K562 (cell line): ENCODE measurements around the gene HDAC5. TPM values are rescaled to one million over a fixed set of nuclear protein-coding genes. Genes with fewer than 3 reads are reported as not detected.

Experiments
- ATAC-seq: fragments of 200-7000 bp; cut with Tn5 transposase; 3 replicates; pipeline ENCODE4 v1.9.1; 2020; ENCODE audit warnings: moderate library complexity
- BruUV-seq: library from RNA; stranded (reverse); fragments of 400-500 nt; replicated peaks from 2 replicates; lab custom pipeline; 2021; lab: Mats Ljungman, UMichigan
- CTCF ChIA-PET: fragments of 300-600 bp; formaldehyde crosslinking; extraction: SDS; loops from one replicate; lab custom pipeline; 2021; ENCODE audit warnings: low intra/inter-chr PET ratio; lab: Yijun Ruan, JAX
- POLR2A ChIA-PET: fragments of 300-600, 350-650 bp; sonication (Branson Sonifier 250); formaldehyde crosslinking; extraction: SDS; loops from one replicate; lab custom pipeline; 2021; ENCODE audit warnings: antibody characterized with exemption, inconsistent platforms; lab: Yijun Ruan, JAX
- DNase-seq, 4 experiments: peaks; one replicate each; pipeline versions ENCODE4 v3.0.0 to v3.0.0-alpha.2; 2011 to 2018; ENCODE audit warnings: low spot score in 3 of 4, mixed read lengths in 3 of 4; ENCODE audit errors: extremely low read depth in 1 of 4
- FAIRE-seq: peaks from 2 replicates; lab custom pipeline; 2011; peaks lifted over from hg19 to GRCh38; lab: Jason Lieb, UNC
- H2AFZ ChIP-seq: 2 replicates; pipeline ENCODE4 v1.6.0; 2011; ENCODE audit warnings: low read depth, low read length, control low read depth, inconsistent platforms
- H3K27ac ChIP-seq: fragments of 200-600 bp; 3 replicates; pipeline ENCODE4 v1.8.0; 2011; ENCODE audit warnings: low read depth, mild to moderate bottlenecking, control low read depth, inconsistent platforms, low read length, moderate library complexity, mixed read lengths; ENCODE audit errors: extremely low read depth
- H3K27me3 ChIP-seq, 2 experiments: fragments of 300-600 bp in 1 of 2; 2 replicates in 1 of 2; 3 replicates in 1 of 2; pipeline versions ENCODE4 v1.6.0 to v1.8.0; 2011; ENCODE audit warnings: inconsistent platforms in 2 of 2, low read length in 2 of 2, mild to moderate bottlenecking in 1 of 2, mixed read lengths in 1 of 2, moderate library complexity in 1 of 2; ENCODE audit not compliant: control insufficient read depth in 2 of 2, insufficient read depth in 2 of 2
- H3K36me3 ChIP-seq: fragments of 300-600 bp; 3 replicates; pipeline ENCODE4 v1.8.0; 2011; ENCODE audit warnings: mild to moderate bottlenecking, low read length, inconsistent platforms; ENCODE audit not compliant: control insufficient read depth, insufficient read depth
- H3K4me1 ChIP-seq, 2 experiments: fragments of 200-600 bp in 1 of 2; replicated peaks in 1 of 2; 2 replicates in 1 of 2; 3 replicates in 1 of 2; pipeline versions ENCODE4 v1.5.1 to v1.8.0; 2011; ENCODE audit warnings: inconsistent platforms in 2 of 2, low read length in 2 of 2, mild to moderate bottlenecking in 1 of 2, mixed read lengths in 1 of 2, moderate library complexity in 1 of 2; ENCODE audit not compliant: control insufficient read depth in 2 of 2, insufficient read depth in 2 of 2
- H3K4me2 ChIP-seq: 2 replicates; pipeline ENCODE4 v1.6.1; 2011; ENCODE audit warnings: low read length, control low read depth, inconsistent platforms, mixed read lengths; ENCODE audit not compliant: insufficient read depth
- H3K4me3 ChIP-seq: fragments of 200-600 bp; sonication (generic), shearing (Covaris generic); 2 replicates; pipeline ENCODE4 v1.5.1; 2016; ENCODE audit warnings: control low read depth, inconsistent platforms
- H3K79me2 ChIP-seq: fragments of 200-600 bp; 3 replicates; pipeline ENCODE4 v1.8.0; 2011; ENCODE audit warnings: low read length, inconsistent platforms; ENCODE audit not compliant: control insufficient read depth, insufficient read depth
- H3K9ac ChIP-seq, 2 experiments: 2 replicates each; pipeline versions ENCODE4 v1.6.0 to v1.6.1; 2011; ENCODE audit warnings: low read depth in 2 of 2, low read length in 2 of 2, control low read depth in 1 of 2, inconsistent platforms in 1 of 2, mild to moderate bottlenecking in 1 of 2, mixed read lengths in 1 of 2; ENCODE audit not compliant: insufficient read depth in 1 of 2
- H3K9me1 ChIP-seq: one replicate; pipeline ENCODE4 v1.6.0; 2011; ENCODE audit warnings: inconsistent platforms, mild to moderate bottlenecking, low read length, moderate library complexity; ENCODE audit not compliant: control insufficient read depth, insufficient read depth
- H3K9me3 ChIP-seq: replicated peaks from 2 replicates; pipeline ENCODE4 v1.5.1; 2011; ENCODE audit warnings: low read depth, low read length, inconsistent platforms; ENCODE audit not compliant: control insufficient read depth, insufficient read depth
- H4K20me1 ChIP-seq: replicated peaks from 2 replicates; pipeline ENCODE4 v1.6.1; 2011; ENCODE audit warnings: low read length, inconsistent platforms, mixed read lengths; ENCODE audit not compliant: control insufficient read depth, insufficient read depth
- CXXC5 ChIP-seq: fragments of 250-450 bp; sonication (Bioruptor Pico); IDR thresholded peaks from 2 replicates; pipeline ENCODE4 v1.8.0; 2022; ENCODE audit warnings: inconsistent platforms, mild to moderate bottlenecking, moderate library complexity
- EGR1 ChIP-seq: fragments of 450-650 bp; conservative IDR thresholded peaks from 2 replicates; pipeline ENCODE4 v1.6.1; 2017; ENCODE audit warnings: mild to moderate bottlenecking
- HSF4 ChIP-seq: fragments of 250-450 bp; sonication (Bioruptor Pico); IDR thresholded peaks from 2 replicates; pipeline ENCODE4 v2.1.2; 2022; ENCODE audit warnings: mild to moderate bottlenecking, moderate library complexity, borderline replicate concordance
- KDM2B ChIP-seq: fragments of 250-450 bp; sonication (Bioruptor Pico); IDR thresholded peaks from 2 replicates; pipeline ENCODE4 v1.8.0; 2021; ENCODE audit warnings: mild to moderate bottlenecking, moderate library complexity
- KLF6 ChIP-seq: fragments of 250-450 bp; sonication (Bioruptor Pico); IDR thresholded peaks from 2 replicates; pipeline ENCODE4 v1.4.0; 2020; ENCODE audit warnings: mild to moderate bottlenecking, moderate library complexity, borderline replicate concordance
- RBFOX2 ChIP-seq: fragments of 200-400 bp; formaldehyde crosslinking; IDR thresholded peaks from 2 replicates; pipeline ENCODE4 v1.6.1; 2017; ENCODE audit warnings: low read depth, mild to moderate bottlenecking, low read length, moderate library complexity
- SIX5 ChIP-seq, 2 experiments: IDR thresholded peaks; 2 replicates each; pipeline ENCODE4 v1.6.1; 2011; ENCODE audit warnings: low read length in 2 of 2, borderline replicate concordance in 1 of 2, low read depth in 1 of 2, mild to moderate bottlenecking in 1 of 2, moderate library complexity in 1 of 2; ENCODE audit not compliant: insufficient read depth in 1 of 2
- SNIP1 ChIP-seq: fragments of 450-650 bp; IDR thresholded peaks from 2 replicates; pipeline ENCODE4 v1.7.1; 2017; ENCODE audit warnings: low read depth, mild to moderate bottlenecking
- TEAD2 ChIP-seq: fragments of 450-650 bp; IDR thresholded peaks from 2 replicates; pipeline ENCODE4 v1.6.1; 2016; ENCODE audit warnings: missing genetic modification characterization, control low read depth, missing compliant biosample characterization
- TRIM28 ChIP-seq: fragments of 450-650 bp; IDR thresholded peaks from 2 replicates; pipeline ENCODE4 v1.6.1; 2017
- ZBTB12 ChIP-seq: fragments of 250-450 bp; sonication (Bioruptor Pico); IDR thresholded peaks from 2 replicates; pipeline ENCODE4 v1.4.0; 2020
- ZZZ3 ChIP-seq: fragments of 450-650 bp; IDR thresholded peaks from 2 replicates; pipeline ENCODE4 v1.6.1; 2016; ENCODE audit warnings: antibody characterized with exemption, mild to moderate bottlenecking, moderate library complexity
- WGBS: fragments of 100-300 bp; shearing (Covaris generic); methylation state at CpG from one replicate; pipeline ENCODE4 v1.1.6; 2016; ENCODE audit warnings: low coverage, mixed read lengths; ENCODE audit not compliant: insufficient coverage; ENCODE audit errors: missing lambda C conversion rate; 5-methylcytosine and 5-hydroxymethylcytosine counted together
- in situ Hi-C: fragments of 300-500 bp; cut with MboI; formaldehyde crosslinking; loops from 4 replicates; pipeline ENCODE4 v1.15.0; 2018; ENCODE audit warnings: inconsistent platforms, mixed read lengths
- intact Hi-C: fragments of 100-400 bp; cut with micrococcal nuclease; formaldehyde crosslinking; loops from 2 replicates; pipeline ENCODE4 v1.14.2; 2022
- polyA plus RNA-seq, 8 experiments: library from polyadenylated mRNA; depleted of rRNA in 4 of 8; stranded (reverse) in 5 of 8; unstranded in 3 of 8; fragments of >200 nt; fragmentation: Nextera tagmentation in 2 of 8; fragmentation: Illumina TruSeq in 1 of 8; extraction: Ambion mirVana in 2 of 8; extraction: Trizol in 1 of 8; gene quantifications; 2 replicates each; pipeline versions ENCODE4 v1.2.1 to v1.2.3, GENCODE V29; 2011 to 2014; ENCODE audit warnings: inconsistent platforms in 1 of 8, missing spikeins in 1 of 8
- total RNA-seq, 7 experiments: library from RNA; depleted of rRNA in 6 of 7; stranded (reverse); fragments of >200 nt in 6 of 7; fragmentation: Illumina TruSeq in 2 of 7; extraction: Trizol in 2 of 7; gene quantifications; 2 replicates each; pipeline versions ENCODE4 v1.2.1 to v1.2.3, GENCODE V29; 2011 to 2021; ENCODE audit warnings: low replicate concordance in 1 of 7
- TF ChIP-seq, protein P1 (sequence below): sonication (generic); formaldehyde crosslinking; IDR thresholded peaks from 2 replicates; pipeline ENCODE4 v1.9.0; 2022; ENCODE audit warnings: mild to moderate bottlenecking, missing genetic modification reagents
- TF ChIP-seq, protein P2 (sequence below): sonication (generic); formaldehyde crosslinking; IDR thresholded peaks from 2 replicates; pipeline ENCODE4 v1.8.1; 2022; ENCODE audit warnings: missing genetic modification reagents

The HDAC5 gene
- total and polyA plus RNA-seq, 9 of the 15 experiments (the other 6 are each of a cell fraction or from before 2014, with no cell fraction given), result 0.45 to 26.2 (median 16.4) TPM

DNA sequence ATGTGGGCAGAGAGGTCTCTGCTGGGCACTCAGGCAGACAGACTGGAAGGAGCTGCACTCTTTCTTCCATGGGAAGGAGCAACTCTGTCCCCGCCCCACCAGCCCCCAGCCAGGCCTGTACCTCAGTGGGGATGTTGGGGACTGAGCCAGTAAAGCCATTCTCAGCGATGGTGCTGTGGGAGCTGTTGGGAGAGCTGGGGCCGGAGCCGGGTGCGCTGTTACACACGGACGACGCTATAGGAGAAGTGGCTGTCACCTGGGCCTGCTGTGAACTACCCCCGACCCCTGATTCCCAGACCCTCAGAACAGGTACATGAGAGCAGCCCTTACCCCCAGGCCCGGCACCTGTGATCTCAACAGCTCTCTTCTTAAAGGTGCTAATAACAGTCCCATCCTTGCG is 31.4 kb downstream of the HDAC5 start:
- Histone ChIP-seq H3K4me3 (no peak overlapping the region), H2AFZ (no peak overlapping the region), H3K27me3 (no peaks in the 10 kb centered on the region), H4K20me1 (no peaks in the 10 kb centered on the region), H3K36me3 (peaks cover 12% of the 10 kb centered on the region; the same call in 1 of the 3 replicates), H3K4me1 (peaks cover 30 to 52% of the 10 kb centered on the region in 2 experiments), H3K9me3 (no peaks in the 10 kb centered on the region), H3K27ac (no peak overlapping the region), H3K9ac (peak overlapping the region in 1 of 2 experiments; percentile 27; a peak in 1 of 4 replicates), H3K79me2 (no peaks in the 10 kb centered on the region; the same call in 2 of the 3 replicates), H3K9me1 (no peaks in the 10 kb centered on the region), H3K4me2 (no peak overlapping the region)
- no TSS peak for BruUV-seq
- in situ Hi-C loops, result no loop called here
- FAIRE-seq (no peak), DNase-seq (no peak), ATAC-seq (no peak)
- TF ChIP-seq ZZZ3 (no peak), SIX5 (IDR thresholded peaks at IDR 0.05; ENCODE audit: borderline replicate concordance in 1 of 2, insufficient read depth in 1 of 2, low read depth in 1 of 2, low read length in 2 of 2) (no peak), HSF4 (CRISPR knock-in tag) (no peak), SNIP1 (no peak), KDM2B (CRISPR knock-in tag) (no peak), KLF6 (CRISPR knock-in tag) (no peak), RBFOX2 (no peak), TEAD2 (tag) (no peak), EGR1 (no peak), TRIM28 (no peak), ZBTB12 (CRISPR knock-in tag) (no peak), CXXC5 (CRISPR knock-in tag) (no peak)
- TF ChIP-seq, protein P1, sequence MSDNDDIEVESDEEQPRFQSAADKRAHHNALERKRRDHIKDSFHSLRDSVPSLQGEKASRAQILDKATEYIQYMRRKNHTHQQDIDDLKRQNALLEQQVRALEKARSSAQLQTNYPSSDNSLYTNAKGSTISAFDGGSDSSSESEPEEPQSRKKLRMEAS (CRISPR knock-in tag), result no peak
- TF ChIP-seq, protein P2, sequence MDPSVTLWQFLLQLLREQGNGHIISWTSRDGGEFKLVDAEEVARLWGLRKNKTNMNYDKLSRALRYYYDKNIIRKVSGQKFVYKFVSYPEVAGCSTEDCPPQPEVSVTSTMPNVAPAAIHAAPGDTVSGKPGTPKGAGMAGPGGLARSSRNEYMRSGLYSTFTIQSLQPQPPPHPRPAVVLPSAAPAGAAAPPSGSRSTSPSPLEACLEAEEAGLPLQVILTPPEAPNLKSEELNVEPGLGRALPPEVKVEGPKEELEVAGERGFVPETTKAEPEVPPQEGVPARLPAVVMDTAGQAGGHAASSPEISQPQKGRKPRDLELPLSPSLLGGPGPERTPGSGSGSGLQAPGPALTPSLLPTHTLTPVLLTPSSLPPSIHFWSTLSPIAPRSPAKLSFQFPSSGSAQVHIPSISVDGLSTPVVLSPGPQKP (CRISPR knock-in tag), result no peak
- POLR2A ChIA-PET, result interaction anchor here (0.6 to 1.0 kb wide), 2 partner anchors 9 to 11 kb away, joined by 3 read pairs; no protein-coding TSS in a partner anchor
- intact Hi-C loops, result no loop called here
- CTCF ChIA-PET, result no interaction called here
- WGBS, result 90% methylated on average over 11 of the region's 11 CpGs
